ENCODE results near the gene CPNE8. TPM values are rescaled to one million over a fixed set of nuclear protein-coding genes. Genes with fewer than 3 reads are reported as not detected.

CPNE8 gene
- total RNA-seq, 2 experiments from 2014 or later, result 1.3 to 1.6 TPM

- H3K36me3 Mint-ChIP-seq (ENCODE audit: low read depth), result no peaks in the 10 kb centered on the region
- H3K4me1 Mint-ChIP-seq (ENCODE audit: low read depth), result no peaks in the 10 kb centered on the region
- peaks cover 6% of the 10 kb centered on the region for H3K9me3 Mint-ChIP-seq (ENCODE audit: insufficient read depth)
- H3K27me3 Mint-ChIP-seq (ENCODE audit: low read depth), result no peaks in the 10 kb centered on the region
- H3K4me3 Mint-ChIP-seq, result no peak overlapping the region
- no peak for DNase-seq
- CTCF ChIA-PET, result no interaction called here
- no peak for ATAC-seq
- POLR2A ChIA-PET, result no interaction called here
- no peak overlapping the region for H3K27ac Mint-ChIP-seq
Measured at GRCh38 chr12:38697289-38697688, 208.1 kb downstream of the CPNE8 start.

- no peaks in the 10 kb centered on the region for H3K27me3 Mint-ChIP-seq (ENCODE audit: low read depth)
- H3K27ac Mint-ChIP-seq, result no peak overlapping the region
- ATAC-seq, result no peak
- no peak overlapping the region for H3K4me3 Mint-ChIP-seq
- peaks cover 9% of the 10 kb centered on the region for H3K9me3 Mint-ChIP-seq (ENCODE audit: insufficient read depth)
- POLR2A ChIA-PET, result no interaction called here
- CTCF ChIA-PET, result no interaction called here
- DNase-seq, result no peak
- no peaks in the 10 kb centered on the region for H3K36me3 Mint-ChIP-seq (ENCODE audit: low read depth)
- no peaks in the 10 kb centered on the region for H3K4me1 Mint-ChIP-seq (ENCODE audit: low read depth)
Measured at GRCh38 chr12:38695057-38695456, 210.3 kb downstream of the CPNE8 start.

GRCh38 chr12:38691164-38691563 is 214.2 kb downstream of the CPNE8 start:
- ATAC-seq, result no peak

GRCh38 chr12:38690646-38691045 is 214.7 kb downstream of the CPNE8 start:
- no peak for DNase-seq
- POLR2A ChIA-PET, result no interaction called here
- Mint-ChIP-seq H3K27me3 (ENCODE audit: low read depth) (no peaks in the 10 kb centered on the region), H3K27ac (no peak overlapping the region), H3K9me3 (ENCODE audit: insufficient read depth) (peaks cover 3% of the 10 kb centered on the region), H3K4me3 (no peak overlapping the region), H3K4me1 (ENCODE audit: low read depth) (no peaks in the 10 kb centered on the region), H3K36me3 (ENCODE audit: low read depth) (no peaks in the 10 kb centered on the region)
- ATAC-seq, result no peak
- CTCF ChIA-PET, result no interaction called here

More at GRCh38 chr12:38691164-38691563, 214.2 kb downstream of the CPNE8 start:
- ChIA-PET POLR2A (no interaction called here), CTCF (no interaction called here)
- no peaks in the 10 kb centered on the region for H3K36me3 Mint-ChIP-seq (ENCODE audit: low read depth)
- H3K27ac Mint-ChIP-seq, result no peak overlapping the region
- no peaks in the 10 kb centered on the region for H3K27me3 Mint-ChIP-seq (ENCODE audit: low read depth)
- DNase-seq, result no peak
- no peak overlapping the region for H3K4me3 Mint-ChIP-seq
- peaks cover 3% of the 10 kb centered on the region for H3K9me3 Mint-ChIP-seq (ENCODE audit: insufficient read depth)
- H3K4me1 Mint-ChIP-seq (ENCODE audit: low read depth), result no peaks in the 10 kb centered on the region

GRCh38 chr12:38689704-38690103 is 215.7 kb downstream of the CPNE8 start:
- peaks cover 3% of the 10 kb centered on the region for H3K9me3 Mint-ChIP-seq (ENCODE audit: insufficient read depth)
- no peaks in the 10 kb centered on the region for H3K36me3 Mint-ChIP-seq (ENCODE audit: low read depth)
- no peaks in the 10 kb centered on the region for H3K27me3 Mint-ChIP-seq (ENCODE audit: low read depth)
- CTCF ChIA-PET, result no interaction called here
- no peaks in the 10 kb centered on the region for H3K4me1 Mint-ChIP-seq (ENCODE audit: low read depth)
- H3K4me3 Mint-ChIP-seq, result no peak overlapping the region
- no peak overlapping the region for H3K27ac Mint-ChIP-seq
- POLR2A ChIA-PET, result no interaction called here
- DNase-seq (no peak), ATAC-seq (no peak)

- no peaks in the 10 kb centered on the region for H3K4me1 Mint-ChIP-seq (ENCODE audit: low read depth)
- no peak overlapping the region for H3K4me3 Mint-ChIP-seq
- DNase-seq, result no peak
- ChIA-PET CTCF (no interaction called here), POLR2A (no interaction called here)
- H3K27me3 Mint-ChIP-seq (ENCODE audit: low read depth), result no peaks in the 10 kb centered on the region
- no peak overlapping the region for H3K27ac Mint-ChIP-seq
- ATAC-seq, result no peak
- H3K9me3 Mint-ChIP-seq (ENCODE audit: insufficient read depth), result peaks cover 3% of the 10 kb centered on the region
- no peaks in the 10 kb centered on the region for H3K36me3 Mint-ChIP-seq (ENCODE audit: low read depth)
Measured at GRCh38 chr12:38689195-38689594, 216.2 kb downstream of the CPNE8 start.

- Mint-ChIP-seq H3K4me1 (ENCODE audit: low read depth) (no peaks in the 10 kb centered on the region), H3K27me3 (ENCODE audit: low read depth) (no peaks in the 10 kb centered on the region), H3K36me3 (ENCODE audit: low read depth) (no peaks in the 10 kb centered on the region), H3K9me3 (ENCODE audit: insufficient read depth) (no peaks in the 10 kb centered on the region), H3K27ac (no peak overlapping the region), H3K4me3 (no peak overlapping the region)
- POLR2A ChIA-PET, result no interaction called here
- ATAC-seq (no peak), DNase-seq (no peak)
- CTCF ChIA-PET, result no interaction called here
Measured at GRCh38 chr12:38682521-38682920, 222.9 kb downstream of the CPNE8 start.

GRCh38 chr12:38669530-38669929 is 235.9 kb downstream of the CPNE8 start:
- ChIA-PET POLR2A (no interaction called here), CTCF (no interaction called here)
- ATAC-seq (no peak), DNase-seq (no peak)
- Mint-ChIP-seq H3K4me1 (ENCODE audit: low read depth) (no peaks in the 10 kb centered on the region), H3K4me3 (no peak overlapping the region), H3K36me3 (ENCODE audit: low read depth) (no peaks in the 10 kb centered on the region), H3K9me3 (ENCODE audit: insufficient read depth) (no peaks in the 10 kb centered on the region), H3K27me3 (ENCODE audit: low read depth) (no peaks in the 10 kb centered on the region), H3K27ac (no peak overlapping the region)

GRCh38 chr12:38669081-38669480 is 236.3 kb downstream of the CPNE8 start:
- ATAC-seq, result no peak
- ChIA-PET POLR2A (no interaction called here), CTCF (no interaction called here)
- Mint-ChIP-seq H3K27me3 (ENCODE audit: low read depth) (no peaks in the 10 kb centered on the region), H3K27ac (no peak overlapping the region), H3K36me3 (ENCODE audit: low read depth) (no peaks in the 10 kb centered on the region), H3K4me3 (no peak overlapping the region), H3K9me3 (ENCODE audit: insufficient read depth) (no peaks in the 10 kb centered on the region), H3K4me1 (ENCODE audit: low read depth) (no peaks in the 10 kb centered on the region)
- DNase-seq, result no peak

GRCh38 chr12:38666425-38666824 is 239.0 kb downstream of the CPNE8 start:
- ChIA-PET CTCF (no interaction called here), POLR2A (no interaction called here)
- Mint-ChIP-seq H3K9me3 (ENCODE audit: insufficient read depth) (peaks cover 6% of the 10 kb centered on the region), H3K27ac (no peak overlapping the region), H3K36me3 (ENCODE audit: low read depth) (no peaks in the 10 kb centered on the region), H3K27me3 (ENCODE audit: low read depth) (no peaks in the 10 kb centered on the region), H3K4me3 (no peak overlapping the region), H3K4me1 (ENCODE audit: low read depth) (no peaks in the 10 kb centered on the region)
- no peak for DNase-seq
- ATAC-seq, result no peak

GRCh38 chr12:38664661-38665269 is 240.6 kb downstream of the CPNE8 start:
- Mint-ChIP-seq H3K36me3 (ENCODE audit: low read depth) (no peaks in the 10 kb centered on the region), H3K27ac (no peak overlapping the region), H3K9me3 (ENCODE audit: insufficient read depth) (peaks cover 6% of the 10 kb centered on the region), H3K4me3 (no peak overlapping the region), H3K27me3 (ENCODE audit: low read depth) (no peaks in the 10 kb centered on the region), H3K4me1 (ENCODE audit: low read depth) (no peaks in the 10 kb centered on the region)
- no peak for DNase-seq
- POLR2A ChIA-PET, result no interaction called here
- ATAC-seq, result no peak
- CTCF ChIA-PET, result no interaction called here

GRCh38 chr12:38662829-38663228 is 242.6 kb downstream of the CPNE8 start:
- H3K36me3 Mint-ChIP-seq (ENCODE audit: low read depth), result no peaks in the 10 kb centered on the region
- H3K4me3 Mint-ChIP-seq, result no peak overlapping the region
- POLR2A ChIA-PET, result no interaction called here
- ATAC-seq (no peak), DNase-seq (no peak)
- no peak overlapping the region for H3K27ac Mint-ChIP-seq
- no peaks in the 10 kb centered on the region for H3K4me1 Mint-ChIP-seq (ENCODE audit: low read depth)
- CTCF ChIA-PET, result no interaction called here
- no peaks in the 10 kb centered on the region for H3K27me3 Mint-ChIP-seq (ENCODE audit: low read depth)
- peaks cover 10% of the 10 kb centered on the region for H3K9me3 Mint-ChIP-seq (ENCODE audit: insufficient read depth)

- POLR2A ChIA-PET, result no interaction called here
- Mint-ChIP-seq H3K9me3 (ENCODE audit: insufficient read depth) (no peaks in the 10 kb centered on the region), H3K36me3 (ENCODE audit: low read depth) (no peaks in the 10 kb centered on the region), H3K27ac (no peak overlapping the region), H3K4me1 (ENCODE audit: low read depth) (no peaks in the 10 kb centered on the region), H3K4me3 (no peak overlapping the region), H3K27me3 (ENCODE audit: low read depth) (no peaks in the 10 kb centered on the region)
- CTCF ChIA-PET, result no interaction called here
- DNase-seq, result no peak
- ATAC-seq, result no peak
Measured at GRCh38 chr12:38653650-38654049, 251.7 kb downstream of the CPNE8 start.

All from activated CD8-positive, alpha-beta T cell treated with anti-CD3 and anti-CD28 coated beads, Interleukin-2, amount 10 ng/mL, durations not matched to agents 7 days and 5 days (primary cell).